Measurements from ENCODE around the gene NSF.
"Not testable (repeated sequence)": the region's sequence is repeated elsewhere in the genome, so short reads cannot be mapped to it uniquely, and the experiment has no call there.

DNA sequence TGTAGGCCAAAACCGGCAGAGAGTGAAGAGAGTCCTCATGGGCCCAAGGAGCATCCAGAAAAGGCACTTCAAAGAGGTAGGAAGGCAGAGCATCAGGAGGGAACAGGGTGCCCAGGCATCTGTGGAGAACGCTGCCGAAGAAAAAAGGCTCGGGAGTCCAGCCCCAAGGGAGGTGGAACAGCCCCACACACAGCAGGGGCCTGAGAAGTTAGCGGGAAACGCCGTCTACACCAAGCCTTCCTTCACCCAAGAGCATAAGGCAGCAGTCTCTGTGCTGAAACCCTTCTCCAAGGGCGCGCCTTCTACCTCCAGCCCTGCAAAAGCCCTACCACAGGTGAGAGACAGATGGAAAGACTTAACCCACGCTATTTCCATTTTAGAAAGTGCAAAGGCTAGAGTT lies 41.9 kb upstream of the NSF start:
- not testable (repeated sequence) for TF ChIP-seq CTCF (conservative IDR thresholded peaks at IDR 0.05; ENCODE audit: low read length); EZH2phosphoT487 (IDR thresholded peaks at IDR 0.05; ENCODE audit: borderline replicate concordance, low read depth, low read length)
